Measurements from ENCODE around the gene CCDC12.

DNA sequence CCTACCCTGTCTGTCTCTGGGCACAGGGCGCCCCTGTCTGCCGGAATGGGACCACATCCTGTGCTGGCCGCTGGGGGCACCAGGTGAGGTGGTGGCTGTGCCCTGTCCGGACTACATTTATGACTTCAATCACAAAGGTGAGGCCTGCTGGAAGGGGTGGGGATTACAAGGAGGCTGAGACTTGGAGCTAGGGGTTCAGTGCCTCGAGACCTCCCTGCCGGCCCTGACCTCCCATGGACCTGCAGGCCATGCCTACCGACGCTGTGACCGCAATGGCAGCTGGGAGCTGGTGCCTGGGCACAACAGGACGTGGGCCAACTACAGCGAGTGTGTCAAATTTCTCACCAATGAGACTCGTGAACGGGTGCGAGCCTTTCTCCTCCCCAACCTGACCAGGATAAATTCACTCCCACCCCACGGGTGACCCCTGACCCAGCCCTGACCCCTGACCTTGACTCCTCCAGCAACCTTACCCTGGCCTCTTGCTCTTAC is 78.7 kb downstream of the CCDC12 start:
- TF ChIP-seq, protein P1, sequence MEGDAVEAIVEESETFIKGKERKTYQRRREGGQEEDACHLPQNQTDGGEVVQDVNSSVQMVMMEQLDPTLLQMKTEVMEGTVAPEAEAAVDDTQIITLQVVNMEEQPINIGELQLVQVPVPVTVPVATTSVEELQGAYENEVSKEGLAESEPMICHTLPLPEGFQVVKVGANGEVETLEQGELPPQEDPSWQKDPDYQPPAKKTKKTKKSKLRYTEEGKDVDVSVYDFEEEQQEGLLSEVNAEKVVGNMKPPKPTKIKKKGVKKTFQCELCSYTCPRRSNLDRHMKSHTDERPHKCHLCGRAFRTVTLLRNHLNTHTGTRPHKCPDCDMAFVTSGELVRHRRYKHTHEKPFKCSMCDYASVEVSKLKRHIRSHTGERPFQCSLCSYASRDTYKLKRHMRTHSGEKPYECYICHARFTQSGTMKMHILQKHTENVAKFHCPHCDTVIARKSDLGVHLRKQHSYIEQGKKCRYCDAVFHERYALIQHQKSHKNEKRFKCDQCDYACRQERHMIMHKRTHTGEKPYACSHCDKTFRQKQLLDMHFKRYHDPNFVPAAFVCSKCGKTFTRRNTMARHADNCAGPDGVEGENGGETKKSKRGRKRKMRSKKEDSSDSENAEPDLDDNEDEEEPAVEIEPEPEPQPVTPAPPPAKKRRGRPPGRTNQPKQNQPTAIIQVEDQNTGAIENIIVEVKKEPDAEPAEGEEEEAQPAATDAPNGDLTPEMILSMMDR (IDR thresholded peaks at IDR 0.05 in 2 of 3, conservative IDR thresholded peaks at IDR 0.05 in 1 of 3; ENCODE audit: borderline replicate concordance in 1 of 3, insufficient read depth in 1 of 3, low read depth in 2 of 3, low read length in 2 of 3), result peak; percentile 32 to 50 (median 48); a peak in 5 of 6 replicates
- TF ChIP-seq POLR2AphosphoS5 (IDR thresholded peaks at IDR 0.05; ENCODE audit: low read depth, low read length), result no peak
- no peak for TF ChIP-seq ZNF274 (IDR thresholded peaks at IDR 0.05; ENCODE audit: low read depth, low read length)
- TF ChIP-seq, protein P2, sequence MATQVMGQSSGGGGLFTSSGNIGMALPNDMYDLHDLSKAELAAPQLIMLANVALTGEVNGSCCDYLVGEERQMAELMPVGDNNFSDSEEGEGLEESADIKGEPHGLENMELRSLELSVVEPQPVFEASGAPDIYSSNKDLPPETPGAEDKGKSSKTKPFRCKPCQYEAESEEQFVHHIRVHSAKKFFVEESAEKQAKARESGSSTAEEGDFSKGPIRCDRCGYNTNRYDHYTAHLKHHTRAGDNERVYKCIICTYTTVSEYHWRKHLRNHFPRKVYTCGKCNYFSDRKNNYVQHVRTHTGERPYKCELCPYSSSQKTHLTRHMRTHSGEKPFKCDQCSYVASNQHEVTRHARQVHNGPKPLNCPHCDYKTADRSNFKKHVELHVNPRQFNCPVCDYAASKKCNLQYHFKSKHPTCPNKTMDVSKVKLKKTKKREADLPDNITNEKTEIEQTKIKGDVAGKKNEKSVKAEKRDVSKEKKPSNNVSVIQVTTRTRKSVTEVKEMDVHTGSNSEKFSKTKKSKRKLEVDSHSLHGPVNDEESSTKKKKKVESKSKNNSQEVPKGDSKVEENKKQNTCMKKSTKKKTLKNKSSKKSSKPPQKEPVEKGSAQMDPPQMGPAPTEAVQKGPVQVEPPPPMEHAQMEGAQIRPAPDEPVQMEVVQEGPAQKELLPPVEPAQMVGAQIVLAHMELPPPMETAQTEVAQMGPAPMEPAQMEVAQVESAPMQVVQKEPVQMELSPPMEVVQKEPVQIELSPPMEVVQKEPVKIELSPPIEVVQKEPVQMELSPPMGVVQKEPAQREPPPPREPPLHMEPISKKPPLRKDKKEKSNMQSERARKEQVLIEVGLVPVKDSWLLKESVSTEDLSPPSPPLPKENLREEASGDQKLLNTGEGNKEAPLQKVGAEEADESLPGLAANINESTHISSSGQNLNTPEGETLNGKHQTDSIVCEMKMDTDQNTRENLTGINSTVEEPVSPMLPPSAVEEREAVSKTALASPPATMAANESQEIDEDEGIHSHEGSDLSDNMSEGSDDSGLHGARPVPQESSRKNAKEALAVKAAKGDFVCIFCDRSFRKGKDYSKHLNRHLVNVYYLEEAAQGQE (IDR thresholded peaks at IDR 0.05; ENCODE audit: low read depth), result no peak
- TF ChIP-seq, protein P3, sequence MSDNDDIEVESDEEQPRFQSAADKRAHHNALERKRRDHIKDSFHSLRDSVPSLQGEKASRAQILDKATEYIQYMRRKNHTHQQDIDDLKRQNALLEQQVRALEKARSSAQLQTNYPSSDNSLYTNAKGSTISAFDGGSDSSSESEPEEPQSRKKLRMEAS (IDR thresholded peaks at IDR 0.05), result no peak
- no peak for TF ChIP-seq JUND (IDR thresholded peaks at IDR 0.05)
